BE2C (cell line): ENCODE results near the gene BEST3.

Experiments used
- DNase-seq: peaks from one replicate; pipeline ENCODE4 v3.0.0-alpha.2; 2020
- H3K27me3 ChIP-seq: fragments of 250-450 bp; sonication (Bioruptor Pico); 2 replicates; pipeline ENCODE4 v1.5.1; 2020; ENCODE audit warnings: mild to moderate bottlenecking
- H3K36me3 ChIP-seq: fragments of 250-450 bp; sonication (Bioruptor Pico); 2 replicates; pipeline ENCODE4 v1.5.1; 2020; ENCODE audit warnings: mild to moderate bottlenecking
- H3K4me1 ChIP-seq: fragments of 250-450 bp; sonication (Bioruptor Pico); 2 replicates; pipeline ENCODE4 v1.5.1; 2020
- H3K4me3 ChIP-seq: 2 replicates; pipeline ENCODE4 v1.5.1; 2011; ENCODE audit warnings: low read depth, low read length
- H3K9me3 ChIP-seq: fragments of 250-450 bp; sonication (Bioruptor Pico); 2 replicates; pipeline ENCODE4 v1.5.1; 2020
- CTCF ChIP-seq: IDR thresholded peaks from 2 replicates; pipeline ENCODE4 v1.5.1; 2012; ENCODE audit warnings: mild to moderate bottlenecking, low read depth, low read length

The BEST3 gene

GRCh38 chr12:69732088-69732487, 33.0 kb upstream of the BEST3 start:
- TF ChIP-seq CTCF: no peak
- Histone ChIP-seq H3K27me3 (peaks cover 8% of the 10 kb centered on the region; the same call in 1 of the 2 replicates), H3K4me3 (no peak overlapping the region), H3K36me3 (no peaks in the 10 kb centered on the region), H3K4me1 (no peaks in the 10 kb centered on the region), H3K9me3 (no peaks in the 10 kb centered on the region)
- DNase-seq: no peak

GRCh38 chr12:69726922-69727321, 27.8 kb upstream of the BEST3 start:
- DNase-seq: no peak
- Histone ChIP-seq H3K4me3 (no peak overlapping the region), H3K4me1 (no peaks in the 10 kb centered on the region), H3K27me3 (peaks cover 14% of the 10 kb centered on the region; the same call in 1 of the 2 replicates), H3K9me3 (no peaks in the 10 kb centered on the region), H3K36me3 (no peaks in the 10 kb centered on the region)
- no peak for TF ChIP-seq CTCF

- Histone ChIP-seq H3K27me3 (peaks cover 19% of the 10 kb centered on the region; the same call in 1 of the 2 replicates), H3K4me3 (no peak overlapping the region), H3K36me3 (no peaks in the 10 kb centered on the region), H3K9me3 (no peaks in the 10 kb centered on the region), H3K4me1 (0 out of 2 replicates have a peak, but pooled peaks cover 2% of the 10 kb centered on the region)
- no peak for TF ChIP-seq CTCF
- no peak for DNase-seq
Observed at GRCh38 chr12:69720750-69721149, 21.6 kb upstream of the BEST3 start.

- Histone ChIP-seq H3K4me3 (no peak overlapping the region), H3K4me1 (peaks cover 5% of the 10 kb centered on the region; the same call in 1 of the 2 replicates), H3K36me3 (no peaks in the 10 kb centered on the region), H3K9me3 (no peaks in the 10 kb centered on the region), H3K27me3 (0 out of 2 replicates have a peak, but pooled peaks cover 12% of the 10 kb centered on the region)
- no peak for TF ChIP-seq CTCF
- no peak for DNase-seq
Observed at GRCh38 chr12:69719336-69720316, 20.5 kb upstream of the BEST3 start.

GRCh38 chr12:69714542-69714941, 15.4 kb upstream of the BEST3 start:
- H3K9me3 ChIP-seq: no peaks in the 10 kb centered on the region
- no peaks in the 10 kb centered on the region for H3K27me3 ChIP-seq
- DNase-seq: no peak
- no peak overlapping the region for H3K4me3 ChIP-seq
- peaks cover 3% of the 10 kb centered on the region; the same call in 1 of the 2 replicates for H3K4me1 ChIP-seq
- no peaks in the 10 kb centered on the region for H3K36me3 ChIP-seq
- TF ChIP-seq CTCF: no peak

GRCh38 chr12:69712826-69713225, 13.7 kb upstream of the BEST3 start:
- peaks cover 3% of the 10 kb centered on the region; the same call in 1 of the 2 replicates for H3K4me1 ChIP-seq
- no peaks in the 10 kb centered on the region for H3K36me3 ChIP-seq
- TF ChIP-seq CTCF: no peak
- H3K9me3 ChIP-seq: no peaks in the 10 kb centered on the region; the same call in 1 of the 2 replicates
- H3K4me3 ChIP-seq: no peak overlapping the region
- no peak for DNase-seq
- no peaks in the 10 kb centered on the region for H3K27me3 ChIP-seq
